HepG2 (cell line): ENCODE measurements around the gene TMEM218. TPM values are rescaled to one million over a fixed set of nuclear protein-coding genes. Genes with fewer than 3 reads are reported as not detected.

ENCODE experiments used
- ATAC-seq: fragments of 200-7000 bp; cut with Tn5 transposase; 3 replicates; pipeline ENCODE4 v1.9.1; 2020; ENCODE audit warnings: mild to moderate bottlenecking, moderate library complexity
- BruUV-seq: library from RNA; stranded (reverse); fragments of 400-500 nt; replicated peaks from 2 replicates; lab custom pipeline; 2021; lab: Mats Ljungman, UMichigan
- CTCF ChIA-PET: fragments of 300-600 bp; formaldehyde crosslinking; extraction: SDS; loops from one replicate; lab custom pipeline; 2021; ENCODE audit warnings: low total read pairs, inconsistent platforms, low intra/inter-chr PET ratio; lab: Yijun Ruan, JAX
- POLR2A ChIA-PET: fragments of 350-600 bp; sonication (Branson Sonifier 250); formaldehyde crosslinking; loops from one replicate; lab custom pipeline; 2020; ENCODE audit warnings: antibody characterized with exemption, inconsistent platforms; lab: Yijun Ruan, JAX
- DNase-seq: peaks from one replicate; pipeline ENCODE4 v3.0.0-alpha.2; 2015; ENCODE audit warnings: low spot score
- FAIRE-seq: peaks from 3 replicates; lab custom pipeline; 2011; peaks lifted over from hg19 to GRCh38; lab: Jason Lieb, UNC
- H2AFZ ChIP-seq: one replicate; pipeline ENCODE4 v1.6.1; 2011; ENCODE audit warnings: low read length, inconsistent platforms
- H3K27ac ChIP-seq: fragments of 300-600 bp; 3 replicates; pipeline ENCODE4 v1.8.0; 2011; ENCODE audit warnings: mixed run types, mild to moderate bottlenecking, mixed read lengths, low read length, inconsistent platforms; ENCODE audit not compliant: insufficient read depth; ENCODE audit errors: extremely low read length
- H3K27me3 ChIP-seq, 2 experiments: fragments of 200-600 bp in 1 of 2; 2 replicates in 1 of 2; 3 replicates in 1 of 2; pipeline versions ENCODE4 v1.6.0 to v1.8.0; 2011; ENCODE audit warnings: low read length in 2 of 2, mild to moderate bottlenecking in 2 of 2, moderate library complexity in 2 of 2, inconsistent platforms in 1 of 2; ENCODE audit not compliant: insufficient read depth in 2 of 2, control insufficient read depth in 1 of 2
- H3K36me3 ChIP-seq, 2 experiments: fragments of 200-600 bp in 1 of 2; replicated peaks in 1 of 2; 2 replicates in 1 of 2; 3 replicates in 1 of 2; pipeline versions ENCODE4 v1.5.1 to v1.8.0; 2011; ENCODE audit warnings: low read length in 2 of 2, inconsistent platforms in 1 of 2; ENCODE audit not compliant: insufficient read depth in 2 of 2, control insufficient read depth in 1 of 2
- H3K4me1 ChIP-seq: 2 replicates; pipeline ENCODE4 v1.5.1; 2012; ENCODE audit warnings: low read length, inconsistent platforms; ENCODE audit not compliant: insufficient read depth
- H3K4me2 ChIP-seq: 2 replicates; pipeline ENCODE4 v1.6.0; 2011; ENCODE audit warnings: low read depth, low read length, inconsistent platforms
- H3K4me3 ChIP-seq, 3 experiments: fragments of 200-600 bp in 1 of 3; sonication (generic), shearing (Covaris generic) in 1 of 3; replicated peaks in 1 of 3; 2 replicates each; pipeline ENCODE4 v1.5.1; 2011 to 2016; ENCODE audit warnings: low read length in 3 of 3, inconsistent platforms in 2 of 3, low read depth in 2 of 3, mild to moderate bottlenecking in 2 of 3, control low read depth in 1 of 3, mixed read lengths in 1 of 3; ENCODE audit not compliant: insufficient read depth in 1 of 3
- H3K79me2 ChIP-seq: one replicate; pipeline ENCODE4 v1.6.1; 2011; ENCODE audit warnings: low read length, inconsistent platforms; ENCODE audit not compliant: insufficient read depth
- H3K9ac ChIP-seq: 2 replicates; pipeline ENCODE4 v1.6.0; 2011; ENCODE audit warnings: mild to moderate bottlenecking, low read depth, low read length, inconsistent platforms; ENCODE audit not compliant: insufficient read depth
- H3K9me3 ChIP-seq: 2 replicates; pipeline ENCODE4 v1.5.1; 2012; ENCODE audit warnings: mild to moderate bottlenecking, low read length
- H4K20me1 ChIP-seq: 2 replicates; pipeline ENCODE4 v1.6.0; 2011; ENCODE audit warnings: inconsistent platforms, mild to moderate bottlenecking, low read length, moderate library complexity; ENCODE audit not compliant: insufficient read depth
- ATF7-NPFF ChIP-seq: sonication (generic); formaldehyde crosslinking; IDR thresholded peaks from 2 replicates; pipeline ENCODE4 v1.8.1; 2023; ENCODE audit warnings: mild to moderate bottlenecking, low read depth, missing genetic modification reagents, moderate library complexity
- CBX1 ChIP-seq: IDR thresholded peaks from one replicate; pipeline ENCODE4 v1.6.1; 2016; ENCODE audit warnings: antibody characterized with exemption, low read depth
- GTF3A ChIP-seq: sonication (generic); formaldehyde crosslinking; conservative IDR thresholded peaks from 2 replicates; pipeline ENCODE4 v1.4.0; 2020; ENCODE audit warnings: mild to moderate bottlenecking, missing genetic modification reagents
- NCOA2 ChIP-seq: sonication (generic); formaldehyde crosslinking; IDR thresholded peaks from 2 replicates; pipeline ENCODE4 v1.8.0; 2022; ENCODE audit warnings: inconsistent platforms
- NFKB2 ChIP-seq: sonication (generic); formaldehyde crosslinking; IDR thresholded peaks from 2 replicates; pipeline ENCODE4 v1.4.0; 2020; ENCODE audit warnings: missing genetic modification reagents, borderline replicate concordance
- NFYC ChIP-seq: IDR thresholded peaks from 2 replicates; pipeline ENCODE4 v1.6.1; 2016; ENCODE audit warnings: missing genetic modification reagents, missing compliant biosample characterization
- POLR2G ChIP-seq: fragments of 200-400 bp; formaldehyde crosslinking; IDR thresholded peaks from 2 replicates; pipeline ENCODE4 v1.6.1; 2018; ENCODE audit warnings: mild to moderate bottlenecking, low read depth, low read length, moderate library complexity
- RAD21 ChIP-seq: fragments of 450-650 bp; formaldehyde crosslinking; IDR thresholded peaks from 2 replicates; pipeline ENCODE4 v1.5.0; 2020; ENCODE audit warnings: mild to moderate bottlenecking
- RCOR2 ChIP-seq: IDR thresholded peaks from 2 replicates; pipeline ENCODE4 v1.6.1; 2016; ENCODE audit warnings: missing biosample characterization, missing genetic modification reagents
- SAP130 ChIP-seq: IDR thresholded peaks from 2 replicates; pipeline ENCODE4 v1.6.1; 2016; ENCODE audit warnings: low read depth
- SP5 ChIP-seq: IDR thresholded peaks from 2 replicates; pipeline ENCODE4 v1.6.1; 2016; ENCODE audit warnings: low read depth, borderline replicate concordance
- ZBTB38 ChIP-seq: sonication (generic); formaldehyde crosslinking; IDR thresholded peaks from 2 replicates; pipeline ENCODE4 v1.5.1; 2020; ENCODE audit warnings: mild to moderate bottlenecking, missing genetic modification reagents
- ZFX ChIP-seq: sonication (generic); formaldehyde crosslinking; IDR thresholded peaks from 2 replicates; pipeline ENCODE4 v1.4.0; 2020; ENCODE audit warnings: mild to moderate bottlenecking, low read depth, missing genetic modification reagents, moderate library complexity
- ZIK1 ChIP-seq: sonication (generic); formaldehyde crosslinking; IDR thresholded peaks from 2 replicates; pipeline ENCODE4 v1.5.0; 2020; ENCODE audit warnings: mild to moderate bottlenecking, low read depth, missing genetic modification reagents, borderline replicate concordance
- ZNF136 ChIP-seq: sonication (generic); formaldehyde crosslinking; IDR thresholded peaks from 2 replicates; pipeline ENCODE4 v1.8.1; 2022; ENCODE audit warnings: low read depth, mild to moderate bottlenecking, moderate library complexity, missing genetic modification reagents
- ZNF143 ChIP-seq: sonication (generic); formaldehyde crosslinking; IDR thresholded peaks from 2 replicates; pipeline ENCODE4 v1.4.0; 2020; ENCODE audit warnings: missing genetic modification reagents
- ZNF225 ChIP-seq: sonication (generic); formaldehyde crosslinking; IDR thresholded peaks from 2 replicates; pipeline ENCODE4 v1.4.0; 2020; ENCODE audit warnings: mild to moderate bottlenecking, missing genetic modification reagents
- ZNF749 ChIP-seq: sonication (generic); formaldehyde crosslinking; IDR thresholded peaks from 2 replicates; pipeline ENCODE4 v1.8.0; 2022; ENCODE audit warnings: mild to moderate bottlenecking, missing genetic modification reagents, moderate library complexity, borderline replicate concordance
- ZNF761 ChIP-seq: sonication (generic); formaldehyde crosslinking; conservative IDR thresholded peaks from 2 replicates; pipeline ENCODE4 v1.4.0; 2020; ENCODE audit warnings: mild to moderate bottlenecking, missing genetic modification reagents
- ZNF777 ChIP-seq: sonication (generic); formaldehyde crosslinking; IDR thresholded peaks from 2 replicates; pipeline ENCODE4 v1.4.0; 2020; ENCODE audit warnings: missing genetic modification reagents
- ZSCAN21 ChIP-seq: sonication (generic); formaldehyde crosslinking; IDR thresholded peaks from 2 replicates; pipeline ENCODE4 v1.8.0; 2022; ENCODE audit warnings: mild to moderate bottlenecking, missing genetic modification reagents, moderate library complexity, borderline replicate concordance
- WGBS: methylation state at CpG from one replicate; pipeline ENCODE4 v1.1.6; 2017; ENCODE audit warnings: low lambda C conversion rate; 5-methylcytosine and 5-hydroxymethylcytosine counted together
- in situ Hi-C: cut with HindIII; loops from 2 replicates; pipeline ENCODE4 v1.10.0; 2017; ENCODE audit warnings: low pct_unique_long_range_greater_than_20kb; ENCODE audit not compliant: extremely low pct_ligation_motif_present
- intact Hi-C: fragments of 100-400 bp; cut with micrococcal nuclease; formaldehyde crosslinking; loops from one replicate; pipeline ENCODE4 v1.10.0; 2022; ENCODE audit not compliant: unreplicated experiment
- polyA plus RNA-seq, 8 experiments: library from polyadenylated mRNA; depleted of rRNA in 3 of 8; stranded (reverse) in 7 of 8; unstranded in 1 of 8; fragments of >200 nt; fragmentation: Illumina TruSeq in 4 of 8; extraction: Trizol in 4 of 8; gene quantifications; 2 replicates each; pipeline versions ENCODE4 v1.2.1 to v1.2.3, GENCODE V29; 2011 to 2016; ENCODE audit warnings: low read depth in 4 of 8, missing spikeins in 1 of 8, mixed read lengths in 1 of 8; ENCODE audit not compliant: insufficient read depth in 1 of 8
- total RNA-seq, 5 experiments: library from RNA; depleted of rRNA; stranded (reverse); fragments of >200 nt; fragmentation: Illumina TruSeq; extraction: Trizol; gene quantifications; 2 replicates each; pipeline ENCODE4 v1.2.3, GENCODE V29; 2016; ENCODE audit warnings: low read depth in 1 of 5
- TF ChIP-seq, protein P1 (sequence below): sonication (generic); IDR thresholded peaks from 2 replicates; pipeline ENCODE4 v1.6.1; 2016; ENCODE audit warnings: low read depth, borderline replicate concordance
- TF ChIP-seq, protein P2 (sequence below): sonication (generic); formaldehyde crosslinking; IDR thresholded peaks from 2 replicates; pipeline ENCODE4 v1.8.1; 2023; ENCODE audit warnings: mild to moderate bottlenecking, missing genetic modification reagents

Gene TMEM218
- total and polyA plus RNA-seq, 2 of the 13 experiments (the other 11 are each of a cell fraction or from before 2014, with no cell fraction given): 11.8 to 14.0 TPM

DNA sequence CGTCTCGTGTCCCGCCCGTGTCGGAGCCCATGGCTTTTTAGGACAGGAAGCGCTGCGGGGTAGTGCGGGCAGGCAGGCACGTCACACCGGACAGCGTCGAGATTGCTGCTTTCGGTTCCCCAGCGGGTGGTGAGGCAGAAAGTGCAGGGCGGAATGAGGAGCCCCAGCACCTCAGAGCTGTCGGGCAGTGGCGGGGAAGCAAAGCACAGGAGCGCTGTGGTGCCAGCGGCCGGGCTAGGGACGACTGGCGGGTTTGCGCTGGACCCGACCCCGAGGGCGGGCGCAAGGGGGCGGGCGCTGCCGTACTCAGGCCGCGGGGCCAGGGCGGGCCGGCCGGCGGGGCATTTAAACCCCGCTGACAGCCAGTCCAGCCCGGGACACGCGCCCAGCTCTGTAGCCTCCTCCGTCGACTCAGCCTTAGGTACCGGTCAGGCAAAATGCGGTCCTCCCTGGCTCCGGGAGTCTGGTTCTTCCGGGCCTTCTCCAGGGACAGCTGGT, 48.4 kb downstream of the TMEM218 start, which contains the start of gene SLC37A2:
TSS of gene SLC37A2 (plus strand) at position 375 of the 498 bp plus-strand sequence. CDS start at position 438, 63 bp downstream.
- Histone ChIP-seq H3K27ac (no peak within 1 kb of the TSS), H3K27me3 (no peaks in the 10 kb centered on the region; a peak in 1 of 5 replicates), H3K4me3 (peak within 1 kb of the TSS; percentile 66 to 78 (median 72)), H3K4me1 (peaks cover 62% of the 10 kb centered on the region), H3K9ac (peak within 1 kb of the TSS; percentile 60), H2AFZ (peak within 1 kb of the TSS; percentile 60), H3K4me2 (peak within 1 kb of the TSS; percentile 90), H3K9me3 (no peaks in the 10 kb centered on the region), H4K20me1 (no peaks in the 10 kb centered on the region), H3K79me2 (no peaks in the 10 kb centered on the region), H3K36me3 (no peaks in the 10 kb centered on the region)
- in situ Hi-C loops (no loop called here), intact Hi-C loops (loop anchor here (1.0 kb wide), 1 partner anchor 48 kb away; the partner anchor contains the start of gene TMEM218)
- FAIRE-seq (no peak), ATAC-seq (peak; percentile 97), DNase-seq (peak; percentile 45)
- POLR2A ChIA-PET: interaction anchor here (0.9 to 1.3 kb wide), 2 partner anchors 8 to 10 kb away, joined by 3 to 5 read pairs; no protein-coding TSS in a partner anchor
- BruUV-seq: no TSS peak
- CTCF ChIA-PET: interaction anchor here (0.7 kb wide), 1 partner anchor 52 kb away, joined by 3 read pairs; no protein-coding TSS in a partner anchor
- 0% methylated on average over 4 of the region's 46 CpGs for WGBS
- no peak for TF ChIP-seq NFYC (CRISPR knock-in tag)
- TF ChIP-seq, protein P1, sequence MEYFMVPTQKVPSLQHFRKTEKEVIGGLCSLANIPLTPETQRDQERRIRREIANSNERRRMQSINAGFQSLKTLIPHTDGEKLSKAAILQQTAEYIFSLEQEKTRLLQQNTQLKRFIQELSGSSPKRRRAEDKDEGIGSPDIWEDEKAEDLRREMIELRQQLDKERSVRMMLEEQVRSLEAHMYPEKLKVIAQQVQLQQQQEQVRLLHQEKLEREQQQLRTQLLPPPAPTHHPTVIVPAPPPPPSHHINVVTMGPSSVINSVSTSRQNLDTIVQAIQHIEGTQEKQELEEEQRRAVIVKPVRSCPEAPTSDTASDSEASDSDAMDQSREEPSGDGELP: peak; percentile 17; the same call in 1 of the 2 replicates
- TF ChIP-seq ZNF225: 0 out of 2 replicates have a peak, but pooled peaks have one; percentile 24
- TF ChIP-seq, protein P2, sequence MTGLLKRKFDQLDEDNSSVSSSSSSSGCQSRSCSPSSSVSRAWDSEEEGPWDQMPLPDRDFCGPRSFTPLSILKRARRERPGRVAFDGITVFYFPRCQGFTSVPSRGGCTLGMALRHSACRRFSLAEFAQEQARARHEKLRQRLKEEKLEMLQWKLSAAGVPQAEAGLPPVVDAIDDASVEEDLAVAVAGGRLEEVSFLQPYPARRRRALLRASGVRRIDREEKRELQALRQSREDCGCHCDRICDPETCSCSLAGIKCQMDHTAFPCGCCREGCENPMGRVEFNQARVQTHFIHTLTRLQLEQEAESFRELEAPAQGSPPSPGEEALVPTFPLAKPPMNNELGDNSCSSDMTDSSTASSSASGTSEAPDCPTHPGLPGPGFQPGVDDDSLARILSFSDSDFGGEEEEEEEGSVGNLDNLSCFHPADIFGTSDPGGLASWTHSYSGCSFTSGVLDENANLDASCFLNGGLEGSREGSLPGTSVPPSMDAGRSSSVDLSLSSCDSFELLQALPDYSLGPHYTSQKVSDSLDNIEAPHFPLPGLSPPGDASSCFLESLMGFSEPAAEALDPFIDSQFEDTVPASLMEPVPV (CRISPR knock-in tag): 0 out of 2 replicates have a peak, but pooled peaks have one; percentile 28
- peak; percentile 23; the same call in 1 of the 2 replicates for TF ChIP-seq SP5 (CRISPR knock-in tag)
- TF ChIP-seq ZFX: peak; percentile 58
- TF ChIP-seq ZBTB38 (CRISPR knock-in tag): peak; percentile 45; the same call in 1 of the 2 replicates
- peak; percentile 56 for TF ChIP-seq POLR2G
- TF ChIP-seq ATF7-NPFF (CRISPR knock-in tag): peak; percentile 55; the same call in 1 of the 2 replicates
- TF ChIP-seq ZNF761 (CRISPR knock-in tag): no peak
- peak; percentile 57; the same call in 1 of the 2 replicates for TF ChIP-seq RAD21 (CRISPR knock-in tag)
- peak; percentile 35; the same call in 1 of the 2 replicates for TF ChIP-seq NFKB2
- TF ChIP-seq GTF3A (CRISPR knock-in tag): no peak
- peak; percentile 66; the same call in 1 of the 2 replicates for TF ChIP-seq ZSCAN21 (CRISPR knock-in tag)
- peak; percentile 78; the same call in 1 of the 2 replicates for TF ChIP-seq ZNF749
- no peak for TF ChIP-seq NCOA2 (CRISPR knock-in tag)
- TF ChIP-seq CBX1: no peak
- peak; percentile 91 for TF ChIP-seq SAP130 (CRISPR knock-in tag)
- TF ChIP-seq ZNF777 (CRISPR knock-in tag): peak; percentile 90
- TF ChIP-seq ZNF136 (CRISPR knock-in tag): no peak
- TF ChIP-seq RCOR2 (CRISPR knock-in tag): no peak
- TF ChIP-seq ZNF143 (CRISPR knock-in tag): peak; percentile 22; the same call in 1 of the 2 replicates
- TF ChIP-seq ZIK1: peak; percentile 63; the same call in 1 of the 2 replicates
